DMS79 (cell line): Measurements from ENCODE around the gene GMPR2.
"Not testable (repeated sequence)": the region's sequence is repeated elsewhere in the genome, so short reads cannot be mapped to it uniquely, and the experiment has no call there.

Experiments
- DNase-seq: peaks from one replicate; lab custom pipeline; 2025; lab: John Stamatoyannopoulos, UW

The GMPR2 gene

GRCh38 chr14:24202538-24202937, 30.2 kb upstream of the GMPR2 start:
- not testable (repeated sequence) for DNase-seq

GRCh38 chr14:24203249-24203886, 29.4 kb upstream of the GMPR2 start:
- not testable (repeated sequence) for DNase-seq

GRCh38 chr14:24204163-24205146, 28.3 kb upstream of the GMPR2 start:
- DNase-seq, result no peak

GRCh38 chr14:24206260-24207103, 26.2 kb upstream of the GMPR2 start:
- DNase-seq, result no peak

DNA sequence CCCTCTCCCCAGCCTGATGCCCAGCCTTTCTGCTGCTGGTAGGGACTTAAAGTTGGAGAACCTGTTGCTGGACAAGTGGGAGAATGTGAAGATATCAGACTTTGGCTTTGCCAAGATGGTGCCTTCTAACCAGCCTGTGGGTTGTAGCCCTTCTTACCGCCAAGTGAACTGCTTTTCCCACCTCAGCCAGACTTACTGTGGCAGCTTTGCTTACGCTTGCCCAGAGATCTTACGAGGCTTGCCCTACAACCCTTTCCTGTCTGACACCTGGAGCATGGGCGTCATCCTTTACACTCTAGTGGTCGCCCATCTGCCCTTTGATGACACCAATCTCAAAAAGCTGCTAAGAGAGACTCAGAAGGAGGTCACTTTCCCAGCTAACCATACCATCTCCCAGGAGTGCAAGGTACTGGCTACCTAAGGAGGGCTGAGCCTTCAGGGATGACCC, 25.6 kb upstream of the GMPR2 start:
- DNase-seq, result no peak

DNA sequence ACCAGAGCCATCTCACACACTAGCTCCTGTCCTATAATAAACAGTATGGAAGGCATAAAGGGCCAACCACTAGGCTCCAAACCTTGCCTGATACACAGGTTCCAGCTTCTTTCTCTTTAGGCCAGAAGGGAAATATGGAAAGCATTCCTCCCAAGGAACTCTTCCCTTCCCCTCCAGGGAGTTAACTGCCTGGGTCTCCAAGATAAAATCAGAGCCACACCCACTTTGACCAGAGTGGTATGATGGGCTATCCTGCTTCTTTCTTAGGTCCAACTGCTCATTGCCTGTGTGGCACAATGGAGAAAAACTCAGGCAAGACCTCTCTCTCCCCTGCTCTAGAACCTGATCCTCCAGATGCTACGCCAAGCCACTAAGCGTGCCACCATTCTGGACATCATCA, 25.1 kb upstream of the GMPR2 start:
- DNase-seq, result no peak

DNA sequence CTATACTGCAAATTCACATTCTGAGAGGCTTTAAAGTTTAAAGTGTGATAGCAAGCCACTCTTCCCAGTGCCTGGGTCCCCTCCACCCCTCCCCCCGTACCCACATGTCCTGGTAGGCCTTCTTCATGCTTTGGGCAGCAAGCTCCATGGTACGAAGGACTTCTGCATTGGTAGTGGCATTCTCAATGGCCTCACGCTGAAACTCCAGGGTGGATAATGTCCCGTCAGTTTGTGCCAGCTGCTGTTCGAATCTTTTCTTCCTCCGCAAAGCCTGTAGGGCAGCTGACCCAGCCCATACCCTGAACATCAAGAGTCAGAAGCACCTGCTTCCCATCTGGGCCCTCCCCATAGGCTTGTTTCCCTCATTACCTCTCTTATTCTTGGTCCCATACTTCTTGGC, 21.4 kb upstream of the GMPR2 start:
- DNase-seq, result no peak

GRCh38 chr14:24212924-24213865, 19.5 kb upstream of the GMPR2 start, which contains the start of gene CHMP4A:
CHMP4A (minus strand) TSS chr14:24213488; CDS start chr14:24213439, 49 bp downstream.
- DNase-seq, result peak; percentile 100

DNA sequence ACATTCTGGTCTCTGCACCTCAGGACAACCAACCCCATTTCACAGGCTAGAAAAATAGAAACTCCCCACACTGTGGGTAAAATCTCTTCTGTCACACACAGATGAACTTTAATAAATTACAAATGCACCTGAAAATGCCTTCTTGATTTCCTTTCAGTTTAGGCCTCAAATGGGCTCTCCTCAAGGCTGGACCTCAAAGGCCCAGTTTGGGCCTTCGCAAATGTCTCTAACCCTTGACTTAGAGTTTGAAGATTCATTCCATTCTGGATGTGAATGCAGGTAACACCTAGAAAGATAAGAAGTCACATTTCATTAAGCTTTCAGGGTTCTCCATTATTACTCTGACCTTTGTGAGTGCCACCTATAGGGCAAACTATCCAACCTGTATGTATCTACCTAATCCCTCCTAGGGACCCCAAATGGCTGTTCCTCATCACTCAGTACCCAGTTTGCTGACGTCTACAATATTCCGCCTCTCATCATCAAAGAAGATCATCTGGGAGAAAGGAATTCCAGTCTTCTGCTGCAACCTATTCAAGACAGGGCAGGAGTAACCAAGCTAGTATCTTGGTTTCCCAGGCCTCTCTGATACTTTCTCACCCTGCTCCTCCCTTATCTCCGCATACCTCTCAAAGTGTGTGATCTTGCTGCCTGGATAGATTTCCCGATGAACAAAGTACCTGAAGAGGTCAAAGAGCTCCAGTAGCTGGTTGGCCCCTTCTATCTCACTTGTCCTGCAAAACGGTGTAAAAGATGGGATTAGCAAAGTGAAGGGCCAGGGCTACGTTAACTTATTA, 18.7 kb upstream of the GMPR2 start:
- no peak for DNase-seq

DNA sequence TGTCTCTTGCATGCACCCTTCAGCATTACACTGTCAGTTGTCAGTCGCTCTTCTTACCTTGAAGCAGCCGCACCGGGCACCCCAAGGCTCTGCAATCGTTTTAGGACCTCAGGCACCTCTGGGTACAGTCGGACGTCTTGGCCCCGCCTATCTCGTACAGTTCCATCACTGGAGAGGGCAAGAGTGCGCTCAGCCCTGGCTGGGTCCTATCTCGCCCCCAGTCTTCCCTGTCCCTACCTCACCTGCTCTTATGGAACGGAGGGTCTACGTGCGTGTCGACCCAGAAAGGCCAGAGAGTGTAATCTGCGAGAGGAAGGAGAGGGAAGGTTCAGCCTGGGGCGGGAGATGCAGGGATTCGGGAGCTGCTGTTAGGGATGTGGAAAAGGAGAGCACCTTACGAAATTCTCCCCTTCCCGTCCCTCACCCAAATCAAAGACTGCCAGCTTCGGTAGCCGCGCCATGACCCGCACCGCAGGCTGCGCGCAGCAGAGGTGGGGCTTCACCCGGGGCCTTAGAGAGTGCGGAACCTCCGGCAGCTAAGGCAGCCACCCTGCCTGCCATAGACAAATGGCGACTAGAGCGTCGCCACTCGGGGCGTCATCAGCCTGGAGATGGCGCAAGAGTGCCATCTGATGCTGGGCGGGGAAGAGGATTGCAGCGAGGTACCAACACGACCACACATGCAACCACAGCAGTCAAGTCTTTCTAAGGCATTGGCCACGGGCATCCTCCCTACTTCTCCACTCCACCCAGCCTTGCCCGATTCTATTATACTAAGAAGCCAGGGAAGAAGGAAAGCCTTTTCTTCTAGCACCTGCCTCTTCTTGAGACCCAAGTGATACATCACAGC, 17.0 kb upstream of the GMPR2 start, which contains the start of gene MDP1:
MDP1 (minus strand) TSS at position 572 of the 850 bp plus-strand sequence; CDS start at position 461, 111 bp downstream.
- DNase-seq, result peak; percentile 91

DNA sequence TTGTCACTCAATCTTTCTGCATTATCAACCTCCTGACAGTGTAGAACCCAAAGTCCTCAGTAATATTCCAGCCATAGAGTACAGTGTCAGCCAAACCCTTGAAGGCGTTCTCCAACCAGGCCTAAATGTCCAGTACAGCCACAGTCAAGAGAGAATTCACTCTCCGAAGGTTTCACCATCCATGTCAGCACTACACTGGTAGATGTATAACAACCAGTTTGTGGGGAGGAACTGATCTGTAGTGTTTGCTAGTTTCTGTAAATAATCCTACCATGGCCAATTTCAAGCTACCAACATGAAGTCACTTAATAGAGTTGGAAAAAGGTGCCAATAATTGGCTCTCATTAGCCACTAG, 16.4 kb upstream of the GMPR2 start:
- DNase-seq, result no peak

DNA sequence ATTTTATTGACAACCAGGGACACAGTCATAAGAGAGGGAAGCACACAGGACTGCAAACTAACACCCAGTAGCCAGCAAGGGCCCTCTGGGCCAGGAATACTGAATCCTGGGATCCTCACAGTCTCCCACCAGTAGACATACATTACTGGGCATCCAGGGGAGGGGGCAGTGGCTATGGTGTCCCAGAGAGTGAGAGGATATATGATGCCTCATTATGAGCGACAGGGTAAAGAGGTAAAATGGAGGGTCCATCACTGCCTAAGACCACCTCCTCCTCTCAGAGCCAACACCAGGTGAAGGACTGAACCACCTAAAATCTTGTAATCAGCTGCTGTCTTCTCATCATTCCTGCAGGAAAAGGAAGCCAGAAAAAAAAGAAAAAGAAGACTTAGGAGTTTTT, 15.9 kb upstream of the GMPR2 start:
- DNase-seq, result not testable (repeated sequence)

DNA sequence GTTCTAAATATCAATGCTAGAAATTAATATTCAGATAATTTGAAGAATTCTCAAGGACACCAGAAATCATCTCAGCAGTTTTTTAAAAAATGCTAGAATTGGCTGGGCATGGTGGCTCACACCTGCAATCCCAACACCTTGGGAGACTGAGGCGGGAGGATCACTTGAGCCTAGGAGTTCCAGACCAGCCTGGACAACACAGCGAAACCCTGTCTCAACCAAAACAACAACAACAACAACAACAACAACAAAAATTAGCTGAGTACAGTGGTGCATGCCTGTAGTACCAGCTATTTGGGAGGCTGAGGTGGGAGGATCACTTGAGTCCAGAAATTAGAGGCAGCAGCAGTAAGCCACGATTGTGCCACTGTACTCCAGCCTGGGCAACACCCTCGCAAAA, 13.6 kb upstream of the GMPR2 start:
- no peak for DNase-seq

- no peak for DNase-seq
These were observed 13.2 kb upstream of the GMPR2 start for GRCh38 chr14:24219521-24219920.

- not testable (repeated sequence) for DNase-seq
These were observed 9.7 kb upstream of the GMPR2 start for GRCh38 chr14:24222987-24223386.

DNA sequence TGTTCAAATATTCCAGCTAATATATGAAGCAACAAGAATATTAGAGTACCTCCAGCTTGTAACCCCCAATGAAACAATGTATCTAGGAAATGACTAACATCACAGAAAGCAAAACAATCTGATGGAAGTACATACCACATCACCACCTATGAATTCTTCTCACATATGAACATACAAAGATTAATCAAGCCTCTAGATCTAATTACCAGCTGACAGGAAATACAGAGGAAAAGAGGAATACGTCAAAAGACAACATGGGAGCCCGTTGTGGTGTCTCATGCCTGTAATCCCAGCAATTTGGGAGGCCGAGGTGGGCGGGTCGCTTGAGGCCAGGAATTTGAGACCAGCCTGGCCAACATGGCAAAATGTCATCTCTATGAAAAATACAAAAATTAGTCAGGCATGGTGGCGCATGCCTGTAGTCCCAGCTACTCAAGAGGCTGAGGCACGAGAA, 8.1 kb upstream of the GMPR2 start:
- DNase-seq, result no peak

- no peak for DNase-seq
These were observed 6.3 kb upstream of the GMPR2 start for GRCh38 chr14:24226473-24226872.

- DNase-seq, result no peak
These were observed 3.8 kb upstream of the GMPR2 start for GRCh38 chr14:24228902-24229301.
